Trophoblast cell (in vitro differentiated cells and primary cell): ENCODE data around the gene ARF1.

Experiments used
- DNase-seq, 2 donors: peaks; one replicate each; pipeline ENCODE4 v3.0.0-alpha.2; 2016
- H2AFZ ChIP-seq: 2 replicates; pipeline ENCODE4 v1.6.1; 2013; ENCODE audit warnings: low read length, moderate library complexity, mild to moderate bottlenecking; ENCODE audit not compliant: insufficient read depth, poor library complexity
- H2AK5ac ChIP-seq: 2 replicates; pipeline ENCODE4 v1.6.1; 2013; ENCODE audit warnings: mild to moderate bottlenecking, low read length
- H2BK120ac ChIP-seq: 2 replicates; pipeline ENCODE4 v1.6.1; 2013; ENCODE audit warnings: low read length, mild to moderate bottlenecking, moderate library complexity; ENCODE audit not compliant: insufficient read depth, poor library complexity
- H2BK12ac ChIP-seq: 2 replicates; pipeline ENCODE4 v1.6.1; 2013; ENCODE audit warnings: mild to moderate bottlenecking, low read length, moderate library complexity
- H2BK5ac ChIP-seq: 2 replicates; pipeline ENCODE4 v1.6.1; 2013; ENCODE audit warnings: low read length, low read depth, moderate library complexity, mild to moderate bottlenecking; ENCODE audit not compliant: poor library complexity
- H3K14ac ChIP-seq: 2 replicates; pipeline ENCODE4 v1.6.1; 2013; ENCODE audit warnings: mild to moderate bottlenecking, low read length
- H3K18ac ChIP-seq: 2 replicates; pipeline ENCODE4 v1.6.1; 2013; ENCODE audit warnings: mild to moderate bottlenecking, low read length
- H3K23ac ChIP-seq: 2 replicates; pipeline ENCODE4 v1.6.1; 2013; ENCODE audit warnings: low read length
- H3K27ac ChIP-seq: 2 replicates; pipeline ENCODE4 v1.5.1; 2013; ENCODE audit warnings: low read depth, mild to moderate bottlenecking, inconsistent platforms, low read length, moderate library complexity
- H3K27me3 ChIP-seq: 2 replicates; pipeline ENCODE4 v1.6.1; 2013; ENCODE audit warnings: inconsistent platforms, mild to moderate bottlenecking, low read length, moderate library complexity; ENCODE audit not compliant: insufficient read depth
- H3K36me3 ChIP-seq, 2 experiments: 1 replicate in 1 of 2; 2 replicates in 1 of 2; pipeline ENCODE4 v1.6.1; 2013; ENCODE audit warnings: low read length in 2 of 2, mild to moderate bottlenecking in 2 of 2, moderate library complexity in 1 of 2; ENCODE audit not compliant: insufficient read depth in 2 of 2, control insufficient read depth in 1 of 2
- H3K4ac ChIP-seq: 2 replicates; pipeline ENCODE4 v1.6.1; 2013; ENCODE audit warnings: low read depth, mild to moderate bottlenecking, low read length, moderate library complexity
- H3K4me1 ChIP-seq, 2 experiments: 1 replicate in 1 of 2; 2 replicates in 1 of 2; pipeline ENCODE4 v1.6.1; 2013; ENCODE audit warnings: low read length in 2 of 2, mild to moderate bottlenecking in 2 of 2, moderate library complexity in 1 of 2; ENCODE audit not compliant: insufficient read depth in 2 of 2, control insufficient read depth in 1 of 2
- H3K4me2 ChIP-seq: 2 replicates; pipeline ENCODE4 v1.6.1; 2013; ENCODE audit warnings: inconsistent platforms, mild to moderate bottlenecking, low read length, moderate library complexity
- H3K4me3 ChIP-seq: 2 replicates; pipeline ENCODE4 v1.5.1; 2013; ENCODE audit warnings: mild to moderate bottlenecking, low read depth, low read length, inconsistent platforms
- H3K79me1 ChIP-seq: one replicate; pipeline ENCODE4 v1.6.1; 2013; ENCODE audit warnings: low read length
- H3K79me2 ChIP-seq: 2 replicates; pipeline ENCODE4 v1.6.1; 2013; ENCODE audit warnings: low read length, mild to moderate bottlenecking; ENCODE audit not compliant: control insufficient read depth, insufficient read depth, poor library complexity
- H3K9ac ChIP-seq: 2 replicates; pipeline ENCODE4 v1.6.1; 2013; ENCODE audit warnings: mild to moderate bottlenecking, low read length
- H3K9me3 ChIP-seq: 2 replicates; pipeline ENCODE4 v1.6.1; 2013; ENCODE audit warnings: low read depth, mild to moderate bottlenecking, control low read depth, inconsistent platforms, low read length; ENCODE audit not compliant: insufficient read depth
- H4K12ac ChIP-seq: 2 replicates; pipeline ENCODE4 v1.6.1; 2013; ENCODE audit warnings: low read depth, mild to moderate bottlenecking, low read length, moderate library complexity
- H4K8ac ChIP-seq: 2 replicates; pipeline ENCODE4 v1.6.1; 2013; ENCODE audit warnings: low read depth, mild to moderate bottlenecking, low read length, moderate library complexity
- H4K91ac ChIP-seq: one replicate; pipeline ENCODE4 v1.6.1; 2013; ENCODE audit warnings: low read depth, mild to moderate bottlenecking, low read length, moderate library complexity
- WGBS: extraction: QIAGEN DNeasy Blood & Tissue Kit; methylation state at CpG from one replicate; pipeline ENCODE4 v1.1.7; 2013; ENCODE audit warnings: missing lambda C conversion rate; ENCODE audit not compliant: insufficient read length, insufficient coverage; ENCODE audit errors: extremely low coverage; 5-methylcytosine and 5-hydroxymethylcytosine counted together

The ARF1 gene

GRCh38 chr1:228114827-228115226, 32.3 kb downstream of the ARF1 start:
- H2BK120ac ChIP-seq = no peak overlapping the region
- no CpG with 5 or more reads among the region's 3 CpGs for WGBS

GRCh38 chr1:228117335-228117734, 34.8 kb downstream of the ARF1 start:
- no peak overlapping the region for H3K18ac ChIP-seq
- no peak overlapping the region for H2AK5ac ChIP-seq

More at GRCh38 chr1:228114827-228115226, 32.3 kb downstream of the ARF1 start:
- no peaks in the 10 kb centered on the region for H3K27me3 ChIP-seq
- H3K14ac ChIP-seq = no peak overlapping the region
- H3K27ac ChIP-seq = no peak overlapping the region
- no peak overlapping the region for H4K8ac ChIP-seq
- no peak for DNase-seq
- no peak overlapping the region for H3K18ac ChIP-seq
- peaks cover 1 to 4% of the 10 kb centered on the region in 2 experiments for H3K4me1 ChIP-seq
- H3K9ac ChIP-seq = no peak overlapping the region
- no peak overlapping the region for H4K12ac ChIP-seq
- no peak overlapping the region for H3K4me2 ChIP-seq
- H3K4ac ChIP-seq = no peak overlapping the region
- H2AK5ac ChIP-seq = no peak overlapping the region
- no peak overlapping the region for H3K4me3 ChIP-seq
- H3K9me3 ChIP-seq = no peaks in the 10 kb centered on the region
- H3K79me1 ChIP-seq = peaks cover 2% of the 10 kb centered on the region
- no peak overlapping the region for H2BK12ac ChIP-seq
- no peak overlapping the region for H4K91ac ChIP-seq
- H3K36me3 ChIP-seq = no peaks in the 10 kb centered on the region
- no peak overlapping the region for H3K23ac ChIP-seq
- H3K79me2 ChIP-seq = peaks cover under 1% of the 10 kb centered on the region
- no peak overlapping the region for H2AFZ ChIP-seq
- no peak overlapping the region for H2BK5ac ChIP-seq

GRCh38 chr1:228118040-228118439, 35.5 kb downstream of the ARF1 start:
- Histone ChIP-seq H2BK5ac (no peak overlapping the region), H2AK5ac (no peak overlapping the region), H2BK12ac (no peak overlapping the region), H3K23ac (no peak overlapping the region), H3K9me3 (no peaks in the 10 kb centered on the region), H3K9ac (no peak overlapping the region), H3K18ac (no peak overlapping the region), H4K91ac (no peak overlapping the region), H3K36me3 (no peaks in the 10 kb centered on the region), H3K79me1 (no peaks in the 10 kb centered on the region), H4K12ac (no peak overlapping the region), H3K4ac (no peak overlapping the region), H2AFZ (no peak overlapping the region), H3K14ac (no peak overlapping the region), H3K4me3 (no peak overlapping the region), H3K79me2 (no peaks in the 10 kb centered on the region), H3K27me3 (no peaks in the 10 kb centered on the region), H3K27ac (no peak overlapping the region), H3K4me1 (no peaks in the 10 kb centered on the region), H4K8ac (no peak overlapping the region), H2BK120ac (no peak overlapping the region), H3K4me2 (no peak overlapping the region)
- no peak for DNase-seq
- WGBS = 93% methylated on average over 1 of the region's 2 CpGs

More at GRCh38 chr1:228117335-228117734, 34.8 kb downstream of the ARF1 start:
- H3K27ac ChIP-seq = no peak overlapping the region
- no peak overlapping the region for H3K9ac ChIP-seq
- H2BK5ac ChIP-seq = no peak overlapping the region
- no CpG with 5 or more reads among the region's 4 CpGs for WGBS
- H3K36me3 ChIP-seq = no peaks in the 10 kb centered on the region
- no peaks in the 10 kb centered on the region for H3K79me2 ChIP-seq
- H4K91ac ChIP-seq = no peak overlapping the region
- no peak overlapping the region for H3K23ac ChIP-seq
- H3K79me1 ChIP-seq = no peaks in the 10 kb centered on the region
- no peak overlapping the region for H2AFZ ChIP-seq
- H3K27me3 ChIP-seq = no peaks in the 10 kb centered on the region
- no peak overlapping the region for H3K4ac ChIP-seq
- H3K4me1 ChIP-seq = no peaks in the 10 kb centered on the region
- H3K4me2 ChIP-seq = no peak overlapping the region
- H3K14ac ChIP-seq = no peak overlapping the region
- H3K4me3 ChIP-seq = no peak overlapping the region
- no peak for DNase-seq
- no peak overlapping the region for H2BK12ac ChIP-seq
- H4K12ac ChIP-seq = no peak overlapping the region
- H4K8ac ChIP-seq = no peak overlapping the region
- H3K9me3 ChIP-seq = no peaks in the 10 kb centered on the region
- no peak overlapping the region for H2BK120ac ChIP-seq

- H2BK5ac ChIP-seq = no peak overlapping the region
- no peak overlapping the region for H3K14ac ChIP-seq
- no peak overlapping the region for H3K9ac ChIP-seq
- no peaks in the 10 kb centered on the region for H3K4me1 ChIP-seq
- H3K23ac ChIP-seq = no peak overlapping the region
- no peak overlapping the region for H3K18ac ChIP-seq
- H4K91ac ChIP-seq = no peak overlapping the region
- H3K4me2 ChIP-seq = no peak overlapping the region
- H4K8ac ChIP-seq = no peak overlapping the region
- WGBS = no CpG with 5 or more reads among the region's 1 CpG
- no peaks in the 10 kb centered on the region for H3K36me3 ChIP-seq
- no peak overlapping the region for H2AFZ ChIP-seq
- H2BK120ac ChIP-seq = no peak overlapping the region
- H3K79me2 ChIP-seq = no peaks in the 10 kb centered on the region
- DNase-seq = peak; percentile 27 to 74
- H3K4me3 ChIP-seq = no peak overlapping the region
- no peaks in the 10 kb centered on the region for H3K9me3 ChIP-seq
- no peak overlapping the region for H2AK5ac ChIP-seq
- H4K12ac ChIP-seq = no peak overlapping the region
- H3K79me1 ChIP-seq = no peaks in the 10 kb centered on the region
- H3K4ac ChIP-seq = no peak overlapping the region
- H3K27ac ChIP-seq = no peak overlapping the region
- no peak overlapping the region for H2BK12ac ChIP-seq
- H3K27me3 ChIP-seq = no peaks in the 10 kb centered on the region
Measured at GRCh38 chr1:228120351-228120750, 37.8 kb downstream of the ARF1 start.
